Endothelial cell of umbilical vein (primary cell): Measurements from ENCODE around the gene JAKMIP3. TPM values are rescaled to one million over a fixed set of nuclear protein-coding genes. Genes with fewer than 3 reads are reported as not detected.
A peak's percentile ranks its signal among the peaks of the same experiment; 100 is the strongest.

Experiments
- BruUV-seq: library from RNA; stranded (reverse); fragments of 400-500 nt; replicated peaks from 2 replicates; lab custom pipeline; 2021; lab: Mats Ljungman, UMichigan
- CTCF ChIA-PET: fragments of 300-600, 350-600 bp; sonication (Branson Sonifier 250); formaldehyde crosslinking; loops from one replicate; lab custom pipeline; 2021; ENCODE audit warnings: antibody characterized with exemption, inconsistent platforms; lab: Charles Lee
- POLR2A ChIA-PET: fragments of 300-600, 350-600 bp; sonication (Branson Sonifier 250); formaldehyde crosslinking; loops from one replicate; lab custom pipeline; 2021; ENCODE audit warnings: antibody characterized with exemption, inconsistent platforms; lab: Charles Lee
- DNase-seq: peaks from one replicate; pipeline ENCODE4 v3.0.0-alpha.2; 2011; ENCODE audit warnings: low read depth, low spot score
- FAIRE-seq: peaks from 2 replicates; lab custom pipeline; 2011; peaks lifted over from hg19 to GRCh38; lab: Jason Lieb, UNC
- H2AFZ ChIP-seq: 2 replicates; pipeline ENCODE4 v1.6.0; 2012; ENCODE audit warnings: low read depth, low read length, control low read depth, inconsistent platforms
- H3K27ac ChIP-seq: 2 replicates; pipeline ENCODE4 v1.5.1; 2011; ENCODE audit warnings: low read depth, mild to moderate bottlenecking, control low read depth, low read length, moderate library complexity; ENCODE audit not compliant: insufficient read depth
- H3K27me3 ChIP-seq, 2 experiments: 2 replicates each; pipeline versions ENCODE4 v1.6.0 to v1.6.1; 2011; ENCODE audit warnings: low read length in 2 of 2, mixed read lengths in 1 of 2; ENCODE audit not compliant: control insufficient read depth in 2 of 2, insufficient read depth in 2 of 2
- H3K36me3 ChIP-seq, 2 experiments: 2 replicates in 1 of 2; 3 replicates in 1 of 2; pipeline ENCODE4 v1.5.1; 2011; ENCODE audit warnings: low read length in 2 of 2, mild to moderate bottlenecking in 1 of 2, moderate library complexity in 1 of 2; ENCODE audit not compliant: control insufficient read depth in 2 of 2, insufficient read depth in 2 of 2; ENCODE audit errors: extremely low read depth in 1 of 2
- H3K4me1 ChIP-seq: 3 replicates; pipeline ENCODE4 v1.5.1; 2011; ENCODE audit warnings: mild to moderate bottlenecking, low read length; ENCODE audit not compliant: control insufficient read depth, insufficient read depth; ENCODE audit errors: extremely low read depth
- H3K4me2 ChIP-seq: 2 replicates; pipeline ENCODE4 v1.6.1; 2011; ENCODE audit warnings: low read length, control low read depth, mixed read lengths; ENCODE audit not compliant: insufficient read depth
- H3K4me3 ChIP-seq, 3 experiments: fragments of 200-600 bp in 1 of 3; sonication (generic), shearing (Covaris generic) in 1 of 3; replicated peaks in 1 of 3; 2 replicates each; pipeline ENCODE4 v1.5.1; 2011 to 2016; ENCODE audit warnings: control low read depth in 3 of 3, low read length in 3 of 3, mild to moderate bottlenecking in 2 of 3, inconsistent platforms in 1 of 3, low read depth in 1 of 3, moderate library complexity in 1 of 3; ENCODE audit not compliant: insufficient read depth in 1 of 3
- H3K79me2 ChIP-seq: 2 replicates; pipeline ENCODE4 v1.6.0; 2012; ENCODE audit warnings: low read length, inconsistent platforms; ENCODE audit not compliant: control insufficient read depth, insufficient read depth
- H3K9ac ChIP-seq: replicated peaks from 2 replicates; pipeline ENCODE3; 2011; ENCODE audit warnings: low read length, control low read depth; ENCODE audit not compliant: insufficient read depth; ENCODE audit errors: extremely low read depth
- H3K9me1 ChIP-seq: replicated peaks from 3 replicates; pipeline ENCODE4 v1.6.0; 2011; ENCODE audit warnings: mild to moderate bottlenecking, low read length; ENCODE audit not compliant: control insufficient read depth, insufficient read depth; ENCODE audit errors: extremely low read depth
- H3K9me3 ChIP-seq: replicated peaks from 2 replicates; pipeline ENCODE4 v1.5.1; 2012; ENCODE audit warnings: low read length, inconsistent platforms; ENCODE audit not compliant: control insufficient read depth, insufficient read depth
- H4K20me1 ChIP-seq: replicated peaks from 2 replicates; pipeline ENCODE3; 2011; ENCODE audit warnings: mild to moderate bottlenecking, low read length; ENCODE audit not compliant: control insufficient read depth, insufficient read depth; ENCODE audit errors: extremely low read depth
- CTCF ChIP-seq, 2 donors: IDR thresholded peaks; 1 replicate in 1 of 2; 2 replicates in 1 of 2; pipeline ENCODE4 v1.5.1; 2011; ENCODE audit warnings: low read length in 2 of 2, mild to moderate bottlenecking in 2 of 2, moderate library complexity in 2 of 2, control low read depth in 1 of 2, inconsistent platforms in 1 of 2, low read depth in 1 of 2; ENCODE audit not compliant: insufficient read depth in 1 of 2; ENCODE audit errors: extremely low read depth in 1 of 2
- EZH2 ChIP-seq: IDR thresholded peaks from 2 replicates; pipeline ENCODE4 v1.6.1; 2012; ENCODE audit warnings: borderline replicate concordance, low read depth, mild to moderate bottlenecking, moderate library complexity, low read length, inconsistent platforms; ENCODE audit not compliant: severe bottlenecking
- FOS ChIP-seq: IDR thresholded peaks from 2 replicates; pipeline ENCODE4 v1.6.1; 2011; ENCODE audit warnings: mild to moderate bottlenecking, low read length, moderate library complexity, borderline replicate concordance; ENCODE audit not compliant: insufficient read depth
- GATA2 ChIP-seq: IDR thresholded peaks from 2 replicates; pipeline ENCODE4 v1.7.0; 2011; ENCODE audit warnings: low read depth, mild to moderate bottlenecking, moderate library complexity, mixed read lengths, low read length; ENCODE audit not compliant: insufficient read length, insufficient read depth
- JUN ChIP-seq: IDR thresholded peaks from 2 replicates; pipeline ENCODE4 v1.6.1; 2011; ENCODE audit warnings: borderline replicate concordance, low read depth; ENCODE audit not compliant: insufficient read length, insufficient read depth
- MAX ChIP-seq: IDR thresholded peaks from 2 replicates; pipeline ENCODE4 v1.6.1; 2011; ENCODE audit not compliant: insufficient read depth, insufficient read length
- MYC ChIP-seq: IDR thresholded peaks from one replicate; pipeline ENCODE4 v1.6.1; 2011; ENCODE audit warnings: mild to moderate bottlenecking, low read depth, low read length
- POLR2A ChIP-seq: IDR thresholded peaks from 2 replicates; pipeline ENCODE4 v1.6.1; 2012; ENCODE audit warnings: low read depth, mild to moderate bottlenecking, control low read depth, low read length
- POLR2AphosphoS5 ChIP-seq: IDR thresholded peaks from 2 replicates; pipeline ENCODE4 v1.6.1; 2012; ENCODE audit warnings: low read depth, mild to moderate bottlenecking, control low read depth, low read length, moderate library complexity; ENCODE audit not compliant: insufficient read depth
- dilution Hi-C: fragments of 300-500 bp; cut with MboI; formaldehyde crosslinking; loops from one replicate; pipeline ENCODE4 v1.15.0; 2019; ENCODE audit warnings: low sequenced_read_pairs; ENCODE audit not compliant: extremely low pct_ligation_motif_present
- intact Hi-C: fragments of 100-400 bp; cut with micrococcal nuclease; formaldehyde crosslinking; loops from one replicate; pipeline ENCODE4 v1.10.0; 2022
- polyA plus RNA-seq, 4 experiments: library from polyadenylated mRNA; depleted of rRNA in 3 of 4; stranded (reverse) in 3 of 4; unstranded in 1 of 4; fragments of >200 nt; gene quantifications; 2 replicates each; pipeline versions ENCODE4 v1.2.1 to v1.2.3, GENCODE V29; 2011 to 2012; ENCODE audit warnings: missing spikeins in 1 of 4
- total RNA-seq: library from RNA; stranded (reverse); gene quantifications from 2 replicates; pipeline ENCODE4 v1.2.3, GENCODE V29; 2021

Gene JAKMIP3
- total and polyA plus RNA-seq, 2 donors (not counting 3 experiments of a cell fraction or from before 2014, with no cell fraction given): 0.01 TPM; not detected in 1

- Histone ChIP-seq H3K36me3 (no peaks in the 10 kb centered on the region), H3K4me2 (peak overlapping the region; percentile 53), H3K9me3 (no peaks in the 10 kb centered on the region), H3K27ac (no peak overlapping the region), H3K9ac (no peak overlapping the region), H3K27me3 (no peaks in the 10 kb centered on the region), H4K20me1 (no peaks in the 10 kb centered on the region), H3K9me1 (no peaks in the 10 kb centered on the region), H3K4me3 (no peak overlapping the region), H3K4me1 (no peaks in the 10 kb centered on the region), H2AFZ (no peak overlapping the region), H3K79me2 (no peaks in the 10 kb centered on the region)
- DNase-seq (no peak), FAIRE-seq (no peak)
- POLR2A ChIA-PET: no interaction called here
- intact Hi-C loops (no loop called here), dilution Hi-C loops (no loop called here)
- CTCF ChIA-PET: no interaction called here
- BruUV-seq: no TSS peak
- TF ChIP-seq POLR2A: no peak
- no peak for TF ChIP-seq GATA2
- TF ChIP-seq MYC: no peak
- TF ChIP-seq EZH2: no peak
- no peak for TF ChIP-seq CTCF (IDR thresholded peaks at IDR 0.05; ENCODE audit: extremely low read depth in 1 of 2, insufficient read depth in 1 of 2, low read depth in 1 of 2, low read length in 2 of 2)
- no peak for TF ChIP-seq MAX
- no peak for TF ChIP-seq JUN
- no peak for TF ChIP-seq POLR2AphosphoS5
- no peak for TF ChIP-seq FOS
Measured at GRCh38 chr10:132066186-132066585, 440 bp downstream of the JAKMIP3 start.
